Measurements from ENCODE around the gene POLD3. TPM values are rescaled to one million over a fixed set of nuclear protein-coding genes. Genes with fewer than 3 reads are reported as not detected.
"Not testable (repeated sequence)": the region's sequence is repeated elsewhere in the genome, so short reads cannot be mapped to it uniquely, and the experiment has no call there.

The POLD3 gene
- total RNA-seq, 1 experiment from 2014 or later = 19.5 TPM

- ChIA-PET CTCF (interaction anchor here (3.8 kb wide), 1 partner anchor 79 kb away, joined by 15 read pairs; no protein-coding TSS in a partner anchor), POLR2A (no interaction called here)
- TF ChIP-seq CTCF (IDR thresholded peaks at IDR 0.05; ENCODE audit: unreplicated experiment) = no peak
- no peaks in the 10 kb centered on the region for H3K4me1 Mint-ChIP-seq (ENCODE audit: insufficient read depth, unreplicated experiment)
- no peak overlapping the region for H3K4me3 Mint-ChIP-seq (ENCODE audit: unreplicated experiment)
- peaks cover 22% of the 10 kb centered on the region for H3K36me3 Mint-ChIP-seq (ENCODE audit: insufficient read depth, unreplicated experiment)
- H3K27ac Mint-ChIP-seq (ENCODE audit: low read depth, unreplicated experiment) = no peak overlapping the region
- DNase-seq (ENCODE audit: unreplicated experiment) = no peak
- H3K9me3 Mint-ChIP-seq (ENCODE audit: unreplicated experiment) = no peaks in the 10 kb centered on the region
- no TSS peak for BruUV-seq (replicated peaks)
- H3K27me3 Mint-ChIP-seq (ENCODE audit: insufficient read depth, unreplicated experiment) = no peaks in the 10 kb centered on the region
- intact Hi-C loops (cut with micrococcal nuclease) = no loop called here
These were observed 55.4 kb downstream of the POLD3 start for GRCh38 chr11:74647831-74648230.

GRCh38 chr11:74648894-74649293, 56.5 kb downstream of the POLD3 start:
- Mint-ChIP-seq H3K27me3 (ENCODE audit: insufficient read depth, unreplicated experiment) (no peaks in the 10 kb centered on the region), H3K4me3 (ENCODE audit: unreplicated experiment) (no peak overlapping the region), H3K36me3 (ENCODE audit: insufficient read depth, unreplicated experiment) (peaks cover 24% of the 10 kb centered on the region), H3K27ac (ENCODE audit: low read depth, unreplicated experiment) (no peak overlapping the region), H3K9me3 (ENCODE audit: unreplicated experiment) (no peaks in the 10 kb centered on the region), H3K4me1 (ENCODE audit: insufficient read depth, unreplicated experiment) (no peaks in the 10 kb centered on the region)
- BruUV-seq (replicated peaks) = no TSS peak
- DNase-seq (ENCODE audit: unreplicated experiment) = no peak
- POLR2A ChIA-PET = no interaction called here
- intact Hi-C loops (cut with micrococcal nuclease) = no loop called here
- no peak for TF ChIP-seq CTCF (IDR thresholded peaks at IDR 0.05; ENCODE audit: unreplicated experiment)
- CTCF ChIA-PET = interaction anchor here (0.9 to 3.8 kb wide), 3 partner anchors 27 to 78 kb away, joined by 3 to 15 read pairs (median 4); no protein-coding TSS in a partner anchor

GRCh38 chr11:74650498-74650897, 58.1 kb downstream of the POLD3 start:
- Mint-ChIP-seq H3K27me3 (ENCODE audit: insufficient read depth, unreplicated experiment) (no peaks in the 10 kb centered on the region), H3K4me1 (ENCODE audit: insufficient read depth, unreplicated experiment) (no peaks in the 10 kb centered on the region), H3K27ac (ENCODE audit: low read depth, unreplicated experiment) (no peak overlapping the region), H3K36me3 (ENCODE audit: insufficient read depth, unreplicated experiment) (peaks cover 28% of the 10 kb centered on the region), H3K4me3 (ENCODE audit: unreplicated experiment) (no peak overlapping the region), H3K9me3 (ENCODE audit: unreplicated experiment) (no peaks in the 10 kb centered on the region)
- intact Hi-C loops (cut with micrococcal nuclease) = no loop called here
- CTCF ChIA-PET = no interaction called here
- DNase-seq (ENCODE audit: unreplicated experiment) = no peak
- no TSS peak for BruUV-seq (replicated peaks)
- POLR2A ChIA-PET = interaction anchor here (0.9 kb wide), 1 partner anchor 12 kb away, joined by 3 read pairs; no protein-coding TSS in a partner anchor
- no peak for TF ChIP-seq CTCF (IDR thresholded peaks at IDR 0.05; ENCODE audit: unreplicated experiment)

- no peak for TF ChIP-seq CTCF (IDR thresholded peaks at IDR 0.05; ENCODE audit: unreplicated experiment)
- H3K4me3 Mint-ChIP-seq (ENCODE audit: unreplicated experiment) = no peak overlapping the region
- no peaks in the 10 kb centered on the region for H3K9me3 Mint-ChIP-seq (ENCODE audit: unreplicated experiment)
- no peak overlapping the region for H3K27ac Mint-ChIP-seq (ENCODE audit: low read depth, unreplicated experiment)
- BruUV-seq (replicated peaks) = no TSS peak
- H3K4me1 Mint-ChIP-seq (ENCODE audit: insufficient read depth, unreplicated experiment) = peaks cover 4% of the 10 kb centered on the region
- no peak for DNase-seq (ENCODE audit: unreplicated experiment)
- ChIA-PET CTCF (interaction anchor here (0.6 to 1.4 kb wide), 3 partner anchors 17 to 73 kb away, joined by 3 to 4 read pairs (median 3); no protein-coding TSS in a partner anchor), POLR2A (no interaction called here)
- intact Hi-C loops (cut with micrococcal nuclease) = no loop called here
- peaks cover 22% of the 10 kb centered on the region for H3K36me3 Mint-ChIP-seq (ENCODE audit: insufficient read depth, unreplicated experiment)
- no peaks in the 10 kb centered on the region for H3K27me3 Mint-ChIP-seq (ENCODE audit: insufficient read depth, unreplicated experiment)
These were observed 62.6 kb downstream of the POLD3 start for GRCh38 chr11:74654976-74655375.

GRCh38 chr11:74659124-74659523, 66.7 kb downstream of the POLD3 start:
- BruUV-seq (replicated peaks); H3K9me3 Mint-ChIP-seq (ENCODE audit: unreplicated experiment); H3K27me3 Mint-ChIP-seq (ENCODE audit: insufficient read depth, unreplicated experiment); H3K4me3 Mint-ChIP-seq (ENCODE audit: unreplicated experiment); H3K4me1 Mint-ChIP-seq (ENCODE audit: insufficient read depth, unreplicated experiment); intact Hi-C loops (cut with micrococcal nuclease); H3K27ac Mint-ChIP-seq (ENCODE audit: low read depth, unreplicated experiment); DNase-seq (ENCODE audit: unreplicated experiment): not testable (repeated sequence)
- H3K36me3 Mint-ChIP-seq (ENCODE audit: insufficient read depth, unreplicated experiment) = peaks cover 19% of the 10 kb centered on the region
- ChIA-PET POLR2A (interaction anchor here (0.6 kb wide), 1 partner anchor 14 kb away, joined by 3 read pairs; no protein-coding TSS in a partner anchor), CTCF (interaction anchor here (0.6 kb wide), 1 partner anchor 19 kb away, joined by 4 read pairs; no protein-coding TSS in a partner anchor)
